ENCODE results near the gene IL20RA. TPM values are rescaled to one million over a fixed set of nuclear protein-coding genes. Genes with fewer than 3 reads are reported as not detected.

IL20RA gene
- total and polyA plus RNA-seq, 4 donors: 0.17 to 0.65 (median 0.25) TPM; not detected in 1

DNA sequence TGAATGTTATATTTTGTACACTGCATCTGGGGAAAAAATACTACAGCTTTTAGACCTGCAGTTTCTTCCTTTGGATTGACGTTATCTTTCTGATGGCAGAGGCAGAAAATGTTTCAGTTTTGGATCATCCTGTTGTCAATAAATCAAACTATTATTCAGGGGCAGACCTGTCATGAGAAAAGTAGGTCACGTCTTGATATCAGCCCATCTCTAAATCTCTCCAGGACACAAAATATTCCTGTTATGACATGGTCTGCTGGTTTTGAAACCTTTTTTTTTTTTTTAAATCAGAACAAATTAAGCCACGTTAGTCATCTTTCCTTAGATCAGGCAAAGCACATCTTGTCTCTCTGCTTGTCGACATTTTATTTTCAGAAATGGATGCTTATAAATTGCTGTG, 24.0 kb downstream of the IL20RA start:
- Histone ChIP-seq H3K4me1 (ENCODE audit: control insufficient read depth in 4 of 4, insufficient read depth in 4 of 4, low read length in 3 of 4) (peaks cover 0 to 10% (median 6%) of the 10 kb centered on the region in 4 donors), H3K4me3 (ENCODE audit: low read depth in 1 of 3, low read length in 3 of 3) (no peak overlapping the region), H3K27me3 (ENCODE audit: control insufficient read depth in 4 of 4, insufficient read depth in 4 of 4, low read length in 3 of 4) (peaks cover 0 to 22% (median 3%) of the 10 kb centered on the region in 4 donors), H3K9me3 (ENCODE audit: control insufficient read depth in 4 of 4, low read length in 3 of 4) (peaks cover 0 to 2% (median under 1%) of the 10 kb centered on the region in 4 donors), H3K36me3 (ENCODE audit: control insufficient read depth in 4 of 4, insufficient read depth in 3 of 4, low read depth in 1 of 4, low read length in 3 of 4) (no peaks in the 10 kb centered on the region), H3K27ac (ENCODE audit: low read depth in 1 of 2, low read length in 2 of 2) (no peak overlapping the region), H3K9ac (ENCODE audit: low read depth in 1 of 2, low read length in 2 of 2) (no peak overlapping the region)
- TF ChIP-seq, protein P1, sequence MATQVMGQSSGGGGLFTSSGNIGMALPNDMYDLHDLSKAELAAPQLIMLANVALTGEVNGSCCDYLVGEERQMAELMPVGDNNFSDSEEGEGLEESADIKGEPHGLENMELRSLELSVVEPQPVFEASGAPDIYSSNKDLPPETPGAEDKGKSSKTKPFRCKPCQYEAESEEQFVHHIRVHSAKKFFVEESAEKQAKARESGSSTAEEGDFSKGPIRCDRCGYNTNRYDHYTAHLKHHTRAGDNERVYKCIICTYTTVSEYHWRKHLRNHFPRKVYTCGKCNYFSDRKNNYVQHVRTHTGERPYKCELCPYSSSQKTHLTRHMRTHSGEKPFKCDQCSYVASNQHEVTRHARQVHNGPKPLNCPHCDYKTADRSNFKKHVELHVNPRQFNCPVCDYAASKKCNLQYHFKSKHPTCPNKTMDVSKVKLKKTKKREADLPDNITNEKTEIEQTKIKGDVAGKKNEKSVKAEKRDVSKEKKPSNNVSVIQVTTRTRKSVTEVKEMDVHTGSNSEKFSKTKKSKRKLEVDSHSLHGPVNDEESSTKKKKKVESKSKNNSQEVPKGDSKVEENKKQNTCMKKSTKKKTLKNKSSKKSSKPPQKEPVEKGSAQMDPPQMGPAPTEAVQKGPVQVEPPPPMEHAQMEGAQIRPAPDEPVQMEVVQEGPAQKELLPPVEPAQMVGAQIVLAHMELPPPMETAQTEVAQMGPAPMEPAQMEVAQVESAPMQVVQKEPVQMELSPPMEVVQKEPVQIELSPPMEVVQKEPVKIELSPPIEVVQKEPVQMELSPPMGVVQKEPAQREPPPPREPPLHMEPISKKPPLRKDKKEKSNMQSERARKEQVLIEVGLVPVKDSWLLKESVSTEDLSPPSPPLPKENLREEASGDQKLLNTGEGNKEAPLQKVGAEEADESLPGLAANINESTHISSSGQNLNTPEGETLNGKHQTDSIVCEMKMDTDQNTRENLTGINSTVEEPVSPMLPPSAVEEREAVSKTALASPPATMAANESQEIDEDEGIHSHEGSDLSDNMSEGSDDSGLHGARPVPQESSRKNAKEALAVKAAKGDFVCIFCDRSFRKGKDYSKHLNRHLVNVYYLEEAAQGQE (IDR thresholded peaks at IDR 0.05): no peak
- TF ChIP-seq FOXA1 (IDR thresholded peaks at IDR 0.05) (no peak), GABPA (IDR thresholded peaks at IDR 0.05 in 1 of 2, conservative IDR thresholded peaks at IDR 0.05 in 1 of 2) (no peak), JUND (IDR thresholded peaks at IDR 0.05) (no peak)
- TF ChIP-seq, protein P2, sequence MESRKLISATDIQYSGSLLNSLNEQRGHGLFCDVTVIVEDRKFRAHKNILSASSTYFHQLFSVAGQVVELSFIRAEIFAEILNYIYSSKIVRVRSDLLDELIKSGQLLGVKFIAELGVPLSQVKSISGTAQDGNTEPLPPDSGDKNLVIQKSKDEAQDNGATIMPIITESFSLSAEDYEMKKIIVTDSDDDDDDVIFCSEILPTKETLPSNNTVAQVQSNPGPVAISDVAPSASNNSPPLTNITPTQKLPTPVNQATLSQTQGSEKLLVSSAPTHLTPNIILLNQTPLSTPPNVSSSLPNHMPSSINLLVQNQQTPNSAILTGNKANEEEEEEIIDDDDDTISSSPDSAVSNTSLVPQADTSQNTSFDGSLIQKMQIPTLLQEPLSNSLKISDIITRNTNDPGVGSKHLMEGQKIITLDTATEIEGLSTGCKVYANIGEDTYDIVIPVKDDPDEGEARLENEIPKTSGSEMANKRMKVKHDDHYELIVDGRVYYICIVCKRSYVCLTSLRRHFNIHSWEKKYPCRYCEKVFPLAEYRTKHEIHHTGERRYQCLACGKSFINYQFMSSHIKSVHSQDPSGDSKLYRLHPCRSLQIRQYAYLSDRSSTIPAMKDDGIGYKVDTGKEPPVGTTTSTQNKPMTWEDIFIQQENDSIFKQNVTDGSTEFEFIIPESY (IDR thresholded peaks at IDR 0.05): no peak
- TF ChIP-seq, protein P3, sequence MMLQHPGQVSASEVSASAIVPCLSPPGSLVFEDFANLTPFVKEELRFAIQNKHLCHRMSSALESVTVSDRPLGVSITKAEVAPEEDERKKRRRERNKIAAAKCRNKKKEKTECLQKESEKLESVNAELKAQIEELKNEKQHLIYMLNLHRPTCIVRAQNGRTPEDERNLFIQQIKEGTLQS (IDR thresholded peaks at IDR 0.05): no peak
- DNase-seq (ENCODE audit: low spot score): no peak
- WGBS: 82% methylated on average over 4 of the region's 4 CpGs

DNA sequence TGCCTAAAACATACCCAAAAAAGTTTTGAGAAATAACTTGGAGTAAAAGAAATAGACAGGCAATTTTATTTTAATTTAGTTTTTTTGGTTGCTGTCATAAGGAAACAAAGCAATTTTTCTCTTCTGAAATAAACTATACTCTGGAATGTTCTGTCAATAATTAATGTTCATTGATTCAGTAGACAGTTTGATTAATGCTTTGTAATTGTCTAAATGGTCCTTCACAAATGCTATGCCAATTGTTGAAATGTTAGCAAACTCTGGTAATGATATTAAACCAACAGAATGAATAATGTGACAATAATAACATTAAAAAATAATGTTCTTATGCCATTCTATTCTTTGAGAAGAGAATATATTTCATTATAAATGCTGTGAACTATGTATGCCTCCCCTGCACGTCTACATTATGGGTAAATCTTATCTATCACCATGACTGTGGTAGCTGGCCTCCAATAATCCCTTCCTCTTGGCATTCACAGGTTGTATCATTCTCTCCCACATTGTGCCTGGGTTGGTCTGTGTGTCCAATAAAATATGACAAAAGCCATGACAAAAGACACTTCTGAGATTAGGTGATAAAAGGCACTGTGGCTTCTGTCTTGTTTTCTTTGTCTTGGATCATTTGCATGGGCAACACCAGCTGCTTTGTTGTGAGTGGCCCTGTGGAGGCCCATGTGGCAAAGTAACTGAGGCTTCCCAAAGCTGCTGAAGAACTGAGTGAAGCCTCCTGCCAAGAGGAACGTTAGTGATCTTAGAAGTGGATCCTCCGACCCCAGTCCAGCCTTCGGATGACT, 25.1 kb downstream of the IL20RA start:
- peaks cover 0 to 10% (median 5%) of the 10 kb centered on the region in 4 donors for H3K4me1 ChIP-seq (ENCODE audit: control insufficient read depth in 4 of 4, insufficient read depth in 4 of 4, low read length in 3 of 4)
- H3K9ac ChIP-seq (ENCODE audit: low read depth in 1 of 2, low read length in 2 of 2): no peak overlapping the region
- no peak overlapping the region for H3K4me3 ChIP-seq (ENCODE audit: low read depth in 1 of 3, low read length in 3 of 3)
- WGBS: 49% methylated on average over 4 of the region's 4 CpGs
- H3K27me3 ChIP-seq (ENCODE audit: control insufficient read depth in 4 of 4, insufficient read depth in 4 of 4, low read length in 3 of 4): peaks cover 0 to 27% (median 2%) of the 10 kb centered on the region in 4 donors
- DNase-seq (ENCODE audit: low spot score): no peak
- no peak overlapping the region for H3K27ac ChIP-seq (ENCODE audit: low read depth in 1 of 2, low read length in 2 of 2)
- no peaks in the 10 kb centered on the region for H3K36me3 ChIP-seq (ENCODE audit: control insufficient read depth in 4 of 4, insufficient read depth in 3 of 4, low read depth in 1 of 4, low read length in 3 of 4)
- H3K9me3 ChIP-seq (ENCODE audit: control insufficient read depth in 4 of 4, low read length in 3 of 4): peaks cover 0 to 2% (median under 1%) of the 10 kb centered on the region in 4 donors
- TF ChIP-seq SP1 (IDR thresholded peaks at IDR 0.05): no peak
- TF ChIP-seq, protein P3 (IDR thresholded peaks at IDR 0.05): no peak
- TF ChIP-seq EGR1 (IDR thresholded peaks at IDR 0.05; ENCODE audit: low read depth in 2 of 2): no peak
- no peak for TF ChIP-seq RXRA (IDR thresholded peaks at IDR 0.05)
- TF ChIP-seq, protein P4, sequence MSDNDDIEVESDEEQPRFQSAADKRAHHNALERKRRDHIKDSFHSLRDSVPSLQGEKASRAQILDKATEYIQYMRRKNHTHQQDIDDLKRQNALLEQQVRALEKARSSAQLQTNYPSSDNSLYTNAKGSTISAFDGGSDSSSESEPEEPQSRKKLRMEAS (IDR thresholded peaks at IDR 0.05): no peak
- TF ChIP-seq, protein P2 (IDR thresholded peaks at IDR 0.05): no peak
- TF ChIP-seq TAF1 (conservative IDR thresholded peaks at IDR 0.05): no peak

Measured in liver (tissue), 9 donors.